ENCODE measurements around the gene KL.
A peak's percentile ranks its signal among the peaks of the same experiment; 100 is the strongest.

The KL gene

DNA sequence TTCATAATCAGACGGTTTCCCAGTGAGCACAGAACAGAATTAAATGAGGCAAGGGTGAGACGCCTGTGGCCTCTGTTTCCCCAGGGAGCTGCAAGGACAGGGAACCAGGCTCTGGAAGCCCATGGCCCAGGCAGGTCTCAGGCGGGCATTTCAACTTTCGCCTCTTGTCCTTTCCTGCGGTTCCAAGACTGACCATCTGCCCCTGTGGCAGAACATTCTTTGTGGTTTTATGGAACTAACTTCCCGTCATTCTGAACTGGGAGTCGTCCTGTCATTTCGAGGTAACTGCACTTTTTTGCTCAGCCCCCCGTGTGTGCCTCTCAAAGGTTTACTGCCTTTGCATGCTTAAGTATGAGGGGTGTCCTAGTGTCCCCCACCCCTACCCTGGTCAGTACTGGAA is 70.9 kb downstream of the KL start:
- H3K9ac ChIP-seq (ENCODE audit: low read length) = no peak overlapping the region
- no peaks in the 10 kb centered on the region for H3K36me3 ChIP-seq (ENCODE audit: control insufficient read depth, insufficient read depth, low read length, severe bottlenecking)
- H3K4me1 ChIP-seq (ENCODE audit: control insufficient read depth, insufficient read depth, low read length) = no peaks in the 10 kb centered on the region
- DNase-seq (ENCODE audit: low read depth) = no peak
- H3K4me3 ChIP-seq (ENCODE audit: low read length) = no peak overlapping the region
- H3K27me3 ChIP-seq (replicated peaks; ENCODE audit: control insufficient read depth, insufficient read depth, low read length) = peaks cover 5% of the 10 kb centered on the region
- no peaks in the 10 kb centered on the region for H3K9me3 ChIP-seq (ENCODE audit: control insufficient read depth, low read length)

DNA sequence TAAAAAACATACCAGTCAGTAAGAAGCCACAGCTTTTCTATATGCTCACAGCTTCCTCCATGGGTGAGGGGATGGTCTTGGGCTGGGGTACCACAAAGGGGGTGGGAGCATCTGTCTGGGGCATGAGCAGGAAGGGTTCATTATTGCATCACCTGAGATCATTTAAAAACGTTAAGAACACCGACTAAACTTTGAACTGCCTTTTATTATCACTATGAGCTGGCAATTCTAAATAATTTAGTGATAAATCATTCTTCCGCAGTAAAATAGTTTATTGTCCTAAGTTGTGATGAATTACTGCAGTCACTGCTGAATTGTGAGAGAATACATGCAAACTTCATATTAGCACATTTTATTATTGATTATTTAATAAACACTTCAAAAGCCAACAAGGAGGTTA is 71.6 kb downstream of the KL start:
- no peak overlapping the region for H3K4me3 ChIP-seq (ENCODE audit: low read length)
- no peaks in the 10 kb centered on the region for H3K36me3 ChIP-seq (ENCODE audit: control insufficient read depth, insufficient read depth, low read length, severe bottlenecking)
- no peak for DNase-seq (ENCODE audit: low read depth)
- H3K9ac ChIP-seq (ENCODE audit: low read length) = no peak overlapping the region
- H3K4me1 ChIP-seq (ENCODE audit: control insufficient read depth, insufficient read depth, low read length) = no peaks in the 10 kb centered on the region
- peaks cover 5% of the 10 kb centered on the region for H3K27me3 ChIP-seq (replicated peaks; ENCODE audit: control insufficient read depth, insufficient read depth, low read length)
- no peaks in the 10 kb centered on the region for H3K9me3 ChIP-seq (ENCODE audit: control insufficient read depth, low read length)

DNA sequence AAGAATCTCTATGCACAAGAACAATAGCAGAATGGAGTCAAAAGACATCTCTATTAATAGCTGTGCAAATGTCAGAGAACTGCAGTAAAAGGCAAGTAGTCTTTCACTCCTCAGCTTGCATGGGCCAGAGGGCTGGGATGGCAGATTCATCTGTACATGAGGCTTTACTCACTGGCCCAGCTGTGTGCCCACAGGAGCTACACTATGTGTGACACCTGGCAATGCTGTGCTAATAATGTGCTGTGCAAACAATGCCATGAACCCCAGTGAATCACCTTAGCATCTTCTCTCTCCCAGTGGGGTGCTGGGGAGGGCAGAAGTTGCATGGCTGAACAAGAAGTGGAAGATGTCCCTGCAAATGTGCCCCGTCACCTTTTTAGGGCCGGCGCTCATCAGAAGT is 73.1 kb downstream of the KL start:
- no peak for DNase-seq (ENCODE audit: low read depth)
- H3K27me3 ChIP-seq (replicated peaks; ENCODE audit: control insufficient read depth, insufficient read depth, low read length) = peaks cover 5% of the 10 kb centered on the region

DNA sequence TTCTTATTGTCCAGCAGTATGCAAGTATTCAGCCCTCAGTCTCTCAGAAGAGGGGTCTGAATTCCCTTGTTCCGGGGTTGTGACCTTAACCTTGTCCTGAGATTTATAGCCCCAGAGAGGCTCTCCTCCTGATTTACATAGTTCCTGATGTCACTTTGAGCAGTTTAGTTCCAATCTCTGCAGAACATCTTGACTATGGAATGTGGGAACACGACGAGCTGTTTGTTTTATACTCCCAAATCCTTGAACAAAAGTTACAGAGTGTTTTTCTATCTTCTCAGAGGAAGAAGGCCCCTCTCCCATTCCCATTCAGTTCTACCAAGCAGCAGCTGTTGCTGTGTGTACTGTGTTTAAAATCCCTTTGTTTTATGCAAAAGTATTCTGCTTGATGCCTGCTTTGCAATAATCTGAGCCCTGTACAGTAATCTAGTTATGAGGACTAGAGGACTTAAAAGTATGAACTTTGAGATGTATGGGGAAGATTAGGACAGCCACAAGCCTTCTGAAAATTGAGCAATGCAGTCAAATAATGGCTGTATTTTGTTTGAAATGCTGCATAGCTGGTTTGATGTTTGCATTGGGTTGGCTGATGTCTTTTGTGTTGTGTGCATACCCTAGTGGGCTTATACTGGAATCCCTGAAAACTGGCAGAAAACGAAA is 74.7 kb downstream of the KL start:
- Histone ChIP-seq H3K9ac (ENCODE audit: low read length) (no peak overlapping the region), H3K36me3 (ENCODE audit: control insufficient read depth, insufficient read depth, low read length, severe bottlenecking) (no peaks in the 10 kb centered on the region), H3K9me3 (ENCODE audit: control insufficient read depth, low read length) (no peaks in the 10 kb centered on the region), H3K4me3 (ENCODE audit: low read length) (no peak overlapping the region), H3K27me3 (replicated peaks; ENCODE audit: control insufficient read depth, insufficient read depth, low read length) (no peaks in the 10 kb centered on the region), H3K4me1 (ENCODE audit: control insufficient read depth, insufficient read depth, low read length) (no peaks in the 10 kb centered on the region)
- DNase-seq (ENCODE audit: low read depth) = peak; percentile 35

More for the DNA sequence above, 73.1 kb downstream of the KL start:
- H3K4me3 ChIP-seq (ENCODE audit: low read length) = no peak overlapping the region
- H3K4me1 ChIP-seq (ENCODE audit: control insufficient read depth, insufficient read depth, low read length) = no peaks in the 10 kb centered on the region
- H3K9me3 ChIP-seq (ENCODE audit: control insufficient read depth, low read length) = no peaks in the 10 kb centered on the region
- H3K9ac ChIP-seq (ENCODE audit: low read length) = no peak overlapping the region
- H3K36me3 ChIP-seq (ENCODE audit: control insufficient read depth, insufficient read depth, low read length, severe bottlenecking) = no peaks in the 10 kb centered on the region

DNA sequence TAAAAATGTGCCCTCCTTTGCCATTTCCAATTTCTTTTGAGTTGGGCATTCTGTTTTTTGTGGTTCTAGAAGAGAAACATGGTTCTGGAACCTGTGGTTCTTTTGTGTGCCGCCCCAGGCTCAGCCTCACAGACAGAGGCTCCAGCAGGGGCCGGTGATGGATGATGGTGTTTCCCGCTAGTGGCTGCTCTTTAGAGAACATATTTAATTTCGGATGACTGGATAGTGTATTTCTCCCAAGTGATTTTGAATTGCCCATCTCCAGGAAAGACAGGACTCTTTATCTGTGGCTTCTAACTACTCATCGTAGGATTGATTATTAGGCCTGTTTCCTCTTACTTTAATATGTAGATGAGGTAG is 75.2 kb downstream of the KL start:
- no peak for DNase-seq (ENCODE audit: low read depth)
- no peak overlapping the region for H3K4me3 ChIP-seq (ENCODE audit: low read length)
- H3K36me3 ChIP-seq (ENCODE audit: control insufficient read depth, insufficient read depth, low read length, severe bottlenecking) = no peaks in the 10 kb centered on the region
- H3K27me3 ChIP-seq (replicated peaks; ENCODE audit: control insufficient read depth, insufficient read depth, low read length) = no peaks in the 10 kb centered on the region
- no peak overlapping the region for H3K9ac ChIP-seq (ENCODE audit: low read length)
- H3K4me1 ChIP-seq (ENCODE audit: control insufficient read depth, insufficient read depth, low read length) = no peaks in the 10 kb centered on the region
- no peaks in the 10 kb centered on the region for H3K9me3 ChIP-seq (ENCODE audit: control insufficient read depth, low read length)

DNA sequence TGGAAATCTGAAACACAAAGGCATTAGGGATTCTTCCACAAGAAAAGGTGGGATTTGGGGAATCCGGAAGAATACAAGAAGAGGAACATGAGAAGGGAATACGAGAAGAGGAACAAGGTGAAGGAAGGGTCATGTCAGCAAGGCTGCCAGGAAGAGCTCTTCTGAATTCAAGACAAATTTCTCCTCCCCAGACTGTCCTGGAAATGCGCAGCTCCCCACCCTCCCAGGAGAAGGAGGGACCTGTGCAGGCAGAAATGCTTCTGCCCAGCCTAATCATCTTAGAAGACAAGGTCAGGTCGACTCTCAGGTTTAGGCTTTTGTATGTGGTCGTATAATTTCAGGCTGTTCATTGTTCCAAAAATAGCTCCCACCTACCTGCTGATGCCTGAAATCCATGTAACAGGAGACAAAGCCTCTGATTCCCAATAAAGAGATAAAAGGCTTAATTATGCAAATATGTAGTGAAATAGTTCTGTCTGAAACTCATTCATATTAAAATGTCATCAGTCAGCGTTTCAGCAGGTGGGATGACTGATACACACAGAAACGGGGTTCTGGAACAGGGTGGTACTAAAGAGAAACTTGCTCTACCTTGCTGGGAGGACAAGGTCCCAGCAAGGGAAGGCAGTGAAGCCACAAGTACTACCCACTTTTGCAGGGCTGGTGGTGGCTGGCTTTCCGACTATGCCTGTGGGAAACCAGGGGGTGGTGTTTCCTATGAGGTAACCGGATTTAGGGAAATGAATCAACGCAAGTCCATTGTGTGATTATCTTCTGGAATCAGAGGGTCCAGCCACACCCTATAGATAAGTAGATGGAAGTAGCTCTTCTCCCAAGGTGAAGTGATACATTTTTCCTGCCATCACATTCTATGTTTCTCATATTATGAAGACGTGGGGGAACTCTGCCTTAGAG is 76.1 kb downstream of the KL start:
- no peak overlapping the region for H3K4me3 ChIP-seq (ENCODE audit: low read length)
- DNase-seq (ENCODE audit: low read depth) = no peak
- no peaks in the 10 kb centered on the region for H3K27me3 ChIP-seq (replicated peaks; ENCODE audit: control insufficient read depth, insufficient read depth, low read length)
- H3K9ac ChIP-seq (ENCODE audit: low read length) = no peak overlapping the region
- H3K36me3 ChIP-seq (ENCODE audit: control insufficient read depth, insufficient read depth, low read length, severe bottlenecking) = no peaks in the 10 kb centered on the region
- no peaks in the 10 kb centered on the region for H3K4me1 ChIP-seq (ENCODE audit: control insufficient read depth, insufficient read depth, low read length)
- H3K9me3 ChIP-seq (ENCODE audit: control insufficient read depth, low read length) = peaks cover 2% of the 10 kb centered on the region

DNA sequence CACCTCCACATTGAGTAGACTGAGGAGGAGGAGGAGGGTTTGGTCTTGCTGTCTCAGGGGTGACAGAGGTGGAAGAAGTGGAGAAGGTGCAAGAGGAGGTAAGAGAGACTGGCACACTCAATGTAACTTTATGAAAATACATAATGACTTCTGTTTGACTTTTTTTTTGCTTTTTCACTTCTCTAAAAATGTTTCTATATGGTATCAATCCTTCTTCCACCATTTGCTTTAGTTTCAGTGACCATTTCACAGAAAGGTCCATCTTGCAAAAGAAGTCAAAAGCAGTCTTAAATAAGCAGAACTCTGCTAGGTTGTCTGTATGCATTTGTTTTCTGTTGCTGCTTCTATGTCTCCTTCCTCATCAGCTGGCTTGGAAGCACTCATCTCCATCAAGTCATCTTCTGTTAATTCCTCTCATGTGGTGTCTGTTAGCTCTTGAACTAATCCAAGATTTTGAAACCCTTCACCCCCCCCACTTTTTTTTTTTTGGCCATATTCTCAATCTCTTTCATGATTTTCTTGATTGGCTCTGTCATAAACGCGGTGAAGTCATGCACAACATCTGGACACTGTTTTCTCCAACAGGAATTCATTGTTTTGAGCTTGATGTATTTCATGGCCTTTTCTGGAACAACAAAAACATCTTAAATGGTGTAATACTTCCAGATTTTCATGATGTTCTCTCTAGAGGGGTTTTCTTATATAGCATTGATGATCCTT is 80.8 kb downstream of the KL start:
- Histone ChIP-seq H3K4me1 (ENCODE audit: control insufficient read depth, insufficient read depth, low read length) (no peaks in the 10 kb centered on the region), H3K9me3 (ENCODE audit: control insufficient read depth, low read length) (peaks cover 16% of the 10 kb centered on the region), H3K9ac (ENCODE audit: low read length) (no peak overlapping the region), H3K27me3 (replicated peaks; ENCODE audit: control insufficient read depth, insufficient read depth, low read length) (no peaks in the 10 kb centered on the region), H3K36me3 (ENCODE audit: control insufficient read depth, insufficient read depth, low read length, severe bottlenecking) (no peaks in the 10 kb centered on the region), H3K4me3 (ENCODE audit: low read length) (no peak overlapping the region)
- no peak for DNase-seq (ENCODE audit: low read depth)

DNA sequence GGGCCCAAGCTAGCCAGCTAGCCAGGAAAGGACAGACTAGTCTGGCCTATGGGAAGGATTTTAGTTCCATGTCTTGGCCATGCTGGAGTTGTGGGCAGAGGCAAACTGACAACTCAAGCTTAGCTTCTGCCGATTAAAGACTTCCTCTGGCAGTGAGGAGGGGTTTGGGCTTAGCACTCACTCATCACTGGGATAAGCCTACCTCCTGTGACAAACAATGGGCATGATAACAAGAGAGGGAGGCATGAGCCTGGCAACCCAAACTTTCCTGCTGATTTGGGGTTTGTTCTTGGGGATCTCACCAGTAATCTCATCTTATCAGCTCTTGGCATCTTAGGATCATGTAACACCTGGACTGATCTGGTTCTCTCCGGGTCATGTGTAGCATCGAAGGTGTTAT is 83.6 kb downstream of the KL start:
- H3K4me3 ChIP-seq (ENCODE audit: low read length) = no peak overlapping the region
- peaks cover 6% of the 10 kb centered on the region for H3K36me3 ChIP-seq (ENCODE audit: control insufficient read depth, insufficient read depth, low read length, severe bottlenecking)
- H3K27me3 ChIP-seq (replicated peaks; ENCODE audit: control insufficient read depth, insufficient read depth, low read length) = no peaks in the 10 kb centered on the region
- peaks cover 16% of the 10 kb centered on the region for H3K9me3 ChIP-seq (ENCODE audit: control insufficient read depth, low read length)
- no peak overlapping the region for H3K9ac ChIP-seq (ENCODE audit: low read length)
- no peaks in the 10 kb centered on the region for H3K4me1 ChIP-seq (ENCODE audit: control insufficient read depth, insufficient read depth, low read length)
- no peak for DNase-seq (ENCODE audit: low read depth)

DNA sequence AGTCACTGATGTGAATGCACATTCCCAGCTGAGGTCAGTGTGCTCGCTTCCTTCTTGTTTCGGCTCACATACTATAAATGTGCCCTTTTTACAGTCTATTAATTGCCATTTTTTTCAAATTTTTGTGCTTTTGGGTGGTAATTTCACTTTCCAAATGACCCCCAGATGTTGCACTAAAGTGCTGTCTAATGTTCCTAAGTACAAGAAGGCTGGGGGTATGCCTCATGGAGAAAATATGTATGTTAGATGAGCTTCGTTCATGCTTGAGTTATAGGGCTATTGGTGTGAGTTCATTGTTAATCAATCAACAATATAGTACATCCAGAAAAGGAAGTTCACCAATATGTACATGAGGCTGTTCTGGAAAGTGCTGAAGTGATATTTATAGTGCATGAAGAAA is 84.7 kb downstream of the KL start:
- Histone ChIP-seq H3K4me1 (ENCODE audit: control insufficient read depth, insufficient read depth, low read length) (no peaks in the 10 kb centered on the region), H3K9ac (ENCODE audit: low read length) (no peak overlapping the region), H3K36me3 (ENCODE audit: control insufficient read depth, insufficient read depth, low read length, severe bottlenecking) (peaks cover 16% of the 10 kb centered on the region), H3K4me3 (ENCODE audit: low read length) (no peak overlapping the region), H3K9me3 (ENCODE audit: control insufficient read depth, low read length) (peaks cover 16% of the 10 kb centered on the region), H3K27me3 (replicated peaks; ENCODE audit: control insufficient read depth, insufficient read depth, low read length) (no peaks in the 10 kb centered on the region)
- no peak for DNase-seq (ENCODE audit: low read depth)

DNA sequence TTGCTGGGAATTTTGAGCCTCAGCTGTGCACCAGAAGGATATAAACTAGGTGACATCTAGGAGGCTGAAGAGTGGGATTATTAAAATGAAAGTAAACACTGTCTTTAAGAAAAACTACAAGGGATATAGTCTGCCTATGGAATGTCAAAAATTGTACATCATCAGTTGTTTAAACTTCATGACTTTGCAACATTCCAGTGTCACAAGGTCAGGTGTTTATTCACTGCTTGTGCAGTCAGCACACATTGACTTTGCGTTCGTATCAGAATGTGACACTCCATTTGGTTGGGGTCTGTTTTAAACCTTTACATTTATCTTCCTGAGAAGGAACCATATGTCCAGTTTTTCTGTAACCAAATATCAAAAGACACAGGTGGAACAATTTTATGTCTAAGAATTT is 85.6 kb downstream of the KL start:
- H3K9ac ChIP-seq (ENCODE audit: low read length) = no peak overlapping the region
- no peaks in the 10 kb centered on the region for H3K4me1 ChIP-seq (ENCODE audit: control insufficient read depth, insufficient read depth, low read length)
- peaks cover 16% of the 10 kb centered on the region for H3K9me3 ChIP-seq (ENCODE audit: control insufficient read depth, low read length)
- no peak overlapping the region for H3K4me3 ChIP-seq (ENCODE audit: low read length)
- DNase-seq (ENCODE audit: low read depth) = no peak
- H3K27me3 ChIP-seq (replicated peaks; ENCODE audit: control insufficient read depth, insufficient read depth, low read length) = no peaks in the 10 kb centered on the region
- H3K36me3 ChIP-seq (ENCODE audit: control insufficient read depth, insufficient read depth, low read length, severe bottlenecking) = peaks cover 26% of the 10 kb centered on the region

DNA sequence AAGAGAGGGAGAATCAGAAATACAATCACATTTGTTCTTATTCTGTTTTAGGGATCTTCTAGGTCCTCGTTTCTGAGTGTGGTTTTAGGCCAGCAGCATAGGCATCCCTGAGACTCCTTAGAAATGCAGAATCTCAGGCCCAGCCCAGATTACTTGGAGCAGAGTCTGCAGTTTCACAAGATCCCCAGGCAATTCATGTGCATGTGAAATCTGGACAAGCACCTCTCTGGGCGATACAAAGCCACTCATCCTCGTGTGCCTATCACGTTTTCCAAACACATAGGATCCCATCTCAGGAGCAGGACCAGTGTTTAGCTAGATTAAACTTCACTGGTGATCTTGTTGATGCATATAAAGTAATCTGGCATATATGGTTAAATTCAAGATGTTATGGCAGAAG is 87.2 kb downstream of the KL start:
- peaks cover 3% of the 10 kb centered on the region for H3K9me3 ChIP-seq (ENCODE audit: control insufficient read depth, low read length)
- H3K36me3 ChIP-seq (ENCODE audit: control insufficient read depth, insufficient read depth, low read length, severe bottlenecking) = peaks cover 37% of the 10 kb centered on the region
- H3K4me1 ChIP-seq (ENCODE audit: control insufficient read depth, insufficient read depth, low read length) = peaks cover 4% of the 10 kb centered on the region
- DNase-seq (ENCODE audit: low read depth) = no peak
- no peak overlapping the region for H3K4me3 ChIP-seq (ENCODE audit: low read length)
- H3K9ac ChIP-seq (ENCODE audit: low read length) = no peak overlapping the region
- no peaks in the 10 kb centered on the region for H3K27me3 ChIP-seq (replicated peaks; ENCODE audit: control insufficient read depth, insufficient read depth, low read length)
